Heart left ventricle (tissue), 16 donors: ENCODE measurements around the gene RPTOR. TPM values are rescaled to one million over a fixed set of nuclear protein-coding genes. Genes with fewer than 3 reads are reported as not detected.

Source experiments
- ATAC-seq, 4 donors: fragments of 200-7000 bp; cut with Tn5 transposase; one replicate each; pipeline ENCODE4 v1.9.1; 2020 to 2022; ENCODE audit warnings: moderate library complexity in 4 of 4, mild to moderate bottlenecking in 3 of 4, moderate number of reproducible peaks in 1 of 4
- DNase-seq, 5 donors: peaks; one replicate each; pipeline ENCODE4 v3.0.0-alpha.2; 2020
- H3K27ac ChIP-seq, 12 donors: fragments of 200-600 bp; sonication (generic) in 4 of 12; one replicate each; pipeline versions ENCODE4 v1.5.0 to v1.8.0; 2016 to 2022; ENCODE audit warnings: mild to moderate bottlenecking in 2 of 12
- H3K27me3 ChIP-seq, 9 donors: fragments of 200-600 bp; sonication (generic) in 2 of 9; one replicate each; pipeline versions ENCODE4 v1.5.1 to v1.8.0; 2016 to 2022; ENCODE audit warnings: mild to moderate bottlenecking in 3 of 9
- H3K36me3 ChIP-seq, 9 donors: fragments of 200-600 bp; sonication (generic) in 2 of 9; one replicate each; pipeline versions ENCODE4 v1.5.0 to v1.8.0; 2018 to 2022; ENCODE audit warnings: mild to moderate bottlenecking in 2 of 9
- H3K4me1 ChIP-seq, 12 donors: fragments of 200-600 bp; sonication (generic) in 4 of 12; one replicate each; pipeline versions ENCODE4 v1.5.0 to v1.8.0; 2016 to 2022; ENCODE audit warnings: mild to moderate bottlenecking in 3 of 12
- H3K4me3 ChIP-seq, 12 donors: fragments of 200-600 bp; sonication (generic) in 4 of 12; one replicate each; pipeline versions ENCODE4 v1.5.0 to v1.8.0; 2017 to 2022; ENCODE audit warnings: mild to moderate bottlenecking in 9 of 12, moderate library complexity in 4 of 12
- H3K9me3 ChIP-seq, 12 donors: fragments of 200-600 bp; sonication (generic) in 4 of 12; one replicate each; pipeline versions ENCODE4 v1.5.0 to v1.8.0; 2016 to 2022; ENCODE audit warnings: mild to moderate bottlenecking in 1 of 12
- CTCF ChIP-seq, 12 donors: fragments of 200-600 bp; sonication (generic) in 4 of 12; IDR thresholded peaks; one replicate each; pipeline versions ENCODE4 v1.5.0 to v1.8.0; 2018 to 2022; ENCODE audit warnings: antibody characterized with exemption in 12 of 12, mild to moderate bottlenecking in 5 of 12
- POLR2A ChIP-seq, 2 donors: fragments of 450-650 bp; IDR thresholded peaks; one replicate each; pipeline ENCODE4 v1.6.1; 2017; ENCODE audit warnings: antibody characterized with exemption in 2 of 2, mild to moderate bottlenecking in 2 of 2, moderate library complexity in 2 of 2
- WGBS, 4 donors: extraction: QIAGEN DNeasy Blood & Tissue Kit in 2 of 4; methylation state at CpG; one replicate each; pipeline versions ENCODE4 v1.1.5 to v1.1.7; 2013 to 2018; 5-methylcytosine and 5-hydroxymethylcytosine counted together
- intact Hi-C, 10 donors: fragments of 100-400 bp; cut with DNase I; formaldehyde crosslinking; loops; one replicate each; pipeline versions ENCODE4 v1.11.1 to v1.14.2; 2022
- polyA plus RNA-seq, 2 donors: library from polyadenylated mRNA; stranded (reverse); fragments of 200-250 nt; gene quantifications; one replicate each; pipeline ENCODE4 v1.2.3, GENCODE V29; 2013
- total RNA-seq, 9 donors: library from RNA; depleted of rRNA in 2 of 9; stranded (reverse); fragments of >200 nt in 2 of 9; fragmentation: NEBNext Ultra II Directional in 3 of 9; extraction: Animal tissue kit (Norgen Biotek cat#: 25700) in 3 of 9; gene quantifications; one replicate each; pipeline versions ENCODE4 v1.1.0 to v1.2.4, GENCODE V29; 2016 to 2023
- donor health status: ischemic (EF 13 %, LVEDD 7.1; RV severe dilation, severe dysfunction).
- donor health status: healthy with polysubstance abuse.
- donor health status: DM: no; HTN: yes; CAD: no.
- donor health status: DM: no; HTN: no; CAD: no.
- donor health status: ischemic (EF 25% LVEDD 6.9; RV normal size, moderate dysfunction).
- donor health status: ischemic (EF 25% LVEDD 5.7; RV mildly dilated, moderate dysfunction).
- donor health status: healthy.
- donor health status: DM: yes; HTN: yes; CAD: no.
- donor health status: ischemic (EF 35%, LVEDD 5.7; RV mildly dilated, moderate dysfunction).
- donor health status: nonischemic (EF 11% LVEDD 7.7; RV severe dilation, severe dysfunction).
- donor health status: DM: yes; HTN: yes; CAD: no.
- donor health status: PGD.
- donor health status: ischemic (EF 29% LVEDD 5.4; RV normal size, mild dysfunction).
- donor health status: nonischemic (EF 23%, LVEDD 6.1; RV moderate dilation, normal function).

RPTOR gene
- total and polyA plus RNA-seq, 11 donors: 14.7 to 31.7 (median 26.0) TPM

GRCh38 chr17:80792373-80792781, 247.7 kb downstream of the RPTOR start:
- no peak for DNase-seq
- 79 to 86% (median 85%) methylated on average over 10 of the region's 10 CpGs for WGBS, 4 donors
- H3K4me3 ChIP-seq: no peak overlapping the region
- peak overlapping the region in 2 of 12 donors; percentile 24 to 70 for H3K27ac ChIP-seq
- H3K9me3 ChIP-seq: no peaks in the 10 kb centered on the region
- TF ChIP-seq CTCF (IDR thresholded peaks at IDR 0.05): no peak
- TF ChIP-seq POLR2A (IDR thresholded peaks at IDR 0.05): no peak
- H3K4me1 ChIP-seq: peaks cover 0 to 54% (median 23%) of the 10 kb centered on the region in 12 donors
- H3K36me3 ChIP-seq: no peaks in the 10 kb centered on the region
- intact Hi-C loops: loop anchor here in 1 of 10 donors (5.0 kb wide), 1 partner anchor 40 kb away; no protein-coding TSS in a partner anchor
- no peak for ATAC-seq
- no peaks in the 10 kb centered on the region for H3K27me3 ChIP-seq

DNA sequence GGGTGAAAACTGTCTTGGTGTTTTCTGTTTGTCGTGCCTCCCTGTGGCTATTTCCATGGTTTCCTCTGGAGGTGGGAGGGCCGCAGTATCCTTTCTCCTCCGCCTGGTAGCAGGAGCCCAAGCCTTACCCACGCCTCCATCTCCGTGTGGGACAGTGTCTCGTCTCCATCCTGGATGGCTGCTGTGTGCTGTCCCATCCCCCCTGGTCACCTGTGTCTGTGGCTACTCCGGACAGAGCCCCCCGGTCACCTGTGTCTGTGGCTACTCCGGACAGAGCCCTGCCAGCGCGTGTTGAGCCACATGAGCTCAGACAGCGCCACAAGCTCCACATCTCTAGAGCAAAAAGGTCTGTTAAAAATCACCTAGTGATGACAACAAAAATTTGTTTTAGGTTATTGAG, 248.8 kb downstream of the RPTOR start:
- Histone ChIP-seq H3K27ac (peak overlapping the region in 1 of 12 donors; percentile 40), H3K27me3 (no peaks in the 10 kb centered on the region), H3K36me3 (no peaks in the 10 kb centered on the region), H3K9me3 (no peaks in the 10 kb centered on the region), H3K4me3 (no peak overlapping the region), H3K4me1 (peaks cover 0 to 49% (median 23%) of the 10 kb centered on the region in 12 donors)
- ATAC-seq: no peak
- 93 to 98% (median 96%) methylated on average over 12 of the region's 12 CpGs for WGBS, 4 donors
- TF ChIP-seq CTCF (IDR thresholded peaks at IDR 0.05) (no peak), POLR2A (IDR thresholded peaks at IDR 0.05) (no peak)
- DNase-seq: no peak
- intact Hi-C loops: loop anchor here in 1 of 10 donors (5.0 kb wide), 1 partner anchor 39 kb away; no protein-coding TSS in a partner anchor

DNA sequence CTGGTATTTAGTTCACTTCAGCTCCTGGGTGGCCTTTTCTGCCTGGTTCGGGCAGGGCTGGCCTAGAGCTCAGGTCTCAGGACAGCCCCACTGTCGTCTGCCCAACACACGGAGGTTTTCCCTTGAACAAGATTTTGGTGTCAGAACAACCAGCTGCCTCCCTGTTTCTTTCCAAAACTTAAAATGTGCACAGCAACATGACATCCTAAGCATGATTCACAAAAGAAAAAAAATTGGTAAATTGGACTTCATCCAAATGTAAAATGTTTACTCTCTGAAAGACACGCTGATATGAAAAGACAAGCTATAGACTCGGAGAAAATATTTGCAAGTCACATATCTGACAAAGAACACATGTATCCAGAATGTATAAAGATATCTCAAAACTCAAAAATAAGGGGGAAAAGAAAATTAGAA, 249.2 kb downstream of the RPTOR start:
- Histone ChIP-seq H3K36me3 (no peaks in the 10 kb centered on the region), H3K27ac (peak overlapping the region in 1 of 12 donors; percentile 40), H3K9me3 (no peaks in the 10 kb centered on the region), H3K4me3 (no peak overlapping the region), H3K27me3 (no peaks in the 10 kb centered on the region), H3K4me1 (peaks cover 0 to 48% (median 22%) of the 10 kb centered on the region in 12 donors)
- intact Hi-C loops: loop anchor here in 1 of 10 donors (5.0 kb wide), 1 partner anchor 38 kb away; no protein-coding TSS in a partner anchor
- no peak for DNase-seq
- ATAC-seq: no peak
- no peak for TF ChIP-seq POLR2A (IDR thresholded peaks at IDR 0.05)
- TF ChIP-seq CTCF (IDR thresholded peaks at IDR 0.05): no peak
- WGBS, 4 donors: 76 to 89% (median 83%) methylated on average over 5 of the region's 5 CpGs

- H3K4me3 ChIP-seq: no peak overlapping the region
- no peaks in the 10 kb centered on the region for H3K9me3 ChIP-seq
- no peaks in the 10 kb centered on the region for H3K27me3 ChIP-seq
- no peaks in the 10 kb centered on the region for H3K36me3 ChIP-seq
- H3K4me1 ChIP-seq: peaks cover 0 to 42% (median 16%) of the 10 kb centered on the region in 12 donors
- no peak for TF ChIP-seq CTCF (IDR thresholded peaks at IDR 0.05)
- TF ChIP-seq POLR2A (IDR thresholded peaks at IDR 0.05): no peak
- H3K27ac ChIP-seq: peak overlapping the region in 1 of 12 donors; percentile 40
- no peak for DNase-seq
- ATAC-seq: no peak
- intact Hi-C loops: loop anchor here in 1 of 10 donors (5.0 kb wide), 1 partner anchor 38 kb away; no protein-coding TSS in a partner anchor
- WGBS, 4 donors: 91 to 97% (median 95%) methylated on average over 16 of the region's 16 CpGs
Observed at GRCh38 chr17:80794281-80795089, 249.8 kb downstream of the RPTOR start.
